Adrenal gland (tissue), 12 donors: Measurements from ENCODE around the gene PLAGL2. TPM values are rescaled to one million over a fixed set of nuclear protein-coding genes. Genes with fewer than 3 reads are reported as not detected.

Experiments used
- DNase-seq, 7 donors: peaks; one replicate each; pipeline ENCODE4 v3.0.0-alpha.2; 2019 to 2020
- H3K27ac ChIP-seq, 5 donors: fragments of 200-600 bp; sonication (generic) in 4 of 5; 1 replicate in 3 of 5; 2 replicates in 2 of 5; pipeline versions ENCODE4 v1.5.1 to v1.8.0; 2016 to 2020; ENCODE audit warnings: mild to moderate bottlenecking in 1 of 5
- H3K27me3 ChIP-seq: fragments of 200-600 bp; 2 replicates; pipeline ENCODE4 v1.8.0; 2021
- H3K36me3 ChIP-seq, 2 donors: fragments of 200-600 bp; replicated peaks in 1 of 2; 1 replicate in 1 of 2; 2 replicates in 1 of 2; pipeline versions ENCODE4 v1.5.1 to v1.8.0; 2018 to 2022
- H3K4me1 ChIP-seq, 2 donors: fragments of 200-600 bp; replicated peaks in 1 of 2; 1 replicate in 1 of 2; 2 replicates in 1 of 2; pipeline versions ENCODE4 v1.5.1 to v1.8.0; 2018 to 2021
- H3K4me3 ChIP-seq, 4 donors: fragments of 200-600 bp; sonication (generic) in 3 of 4; one replicate each; pipeline ENCODE4 v1.5.1; 2016 to 2018
- H3K9me3 ChIP-seq, 3 donors: fragments of 200-600 bp; sonication (generic) in 1 of 3; replicated peaks in 1 of 3; 1 replicate in 2 of 3; 2 replicates in 1 of 3; pipeline versions ENCODE4 v1.5.1 to v1.8.0; 2016 to 2021
- CTCF ChIP-seq, 6 experiments: fragments of 450-650 bp in 4 of 6; fragments of 200-600 bp in 2 of 6; sonication (generic) in 1 of 6; IDR thresholded peaks; 1 replicate in 5 of 6; 2 replicates in 1 of 6; pipeline versions ENCODE4 v1.5.1 to v1.8.0; 2016 to 2021; ENCODE audit warnings: antibody characterized with exemption in 6 of 6, mild to moderate bottlenecking in 2 of 6, moderate library complexity in 1 of 6
- POLR2A ChIP-seq, 2 donors: fragments of 450-650 bp; IDR thresholded peaks; one replicate each; pipeline ENCODE4 v1.6.1; 2017; ENCODE audit warnings: antibody characterized with exemption in 2 of 2, mild to moderate bottlenecking in 2 of 2, moderate library complexity in 1 of 2
- WGBS, 4 donors: extraction: QIAGEN DNeasy Blood & Tissue Kit in 2 of 4; methylation state at CpG; one replicate each; pipeline versions ENCODE4 v1.1.5 to v1.1.7; 2013 to 2017; 5-methylcytosine and 5-hydroxymethylcytosine counted together
- intact Hi-C, 2 donors: fragments of 100-400 bp; cut with DNase I; formaldehyde crosslinking; loops; one replicate each; pipeline versions ENCODE4 v1.14.1 to v1.15.0; 2022 to 2023
- polyA plus RNA-seq, 3 donors: library from polyadenylated mRNA; stranded (reverse); fragments of 200-250 nt in 2 of 3; fragments of 350-450 nt in 1 of 3; fragmentation: Illumina TruSeq in 1 of 3; extraction: RNeasy Lipid Tissue Mini Kit (QIAGEN cat#74804) in 1 of 3; gene quantifications; one replicate each; pipeline ENCODE4 v1.2.3, GENCODE V29; 2013 to 2014
- total RNA-seq, 9 donors: library from RNA; depleted of rRNA in 4 of 9; stranded (reverse); fragments of >200 nt in 4 of 9; fragments of 120-200 nt in 1 of 9; fragmentation: NEBNext Ultra II Directional in 1 of 9; extraction: Animal tissue kit (Norgen Biotek cat#: 25700) in 1 of 9; gene quantifications; one replicate each; pipeline versions ENCODE4 v1.1.0 to v1.2.4, GENCODE V29; 2013 to 2023
- donor health status: healthy with polysubstance abuse.
- donor health status: Bipolar disorder and iron deficiency.
- donor health status: DM: yes; HTN: yes; CAD: no.
- donor health status: DM: no; HTN: no; CAD: no.
- donor health status: DM: no; HTN: no; CAD: no.
- donor health status: DM: yes; HTN: yes; CAD: no.

Gene PLAGL2
- total and polyA plus RNA-seq, 12 donors: 1.3 to 7.1 (median 4.2) TPM

- WGBS, 4 donors: 86 to 100% (median 88%) methylated on average over 1 of the region's 1 CpG
- DNase-seq: no peak
- peaks cover 0 to 43% of the 10 kb centered on the region in 2 donors for H3K36me3 ChIP-seq
- H3K27me3 ChIP-seq: no peaks in the 10 kb centered on the region
- intact Hi-C loops: no loop called here
- H3K27ac ChIP-seq: no peak overlapping the region
- H3K4me3 ChIP-seq: no peak overlapping the region
- TF ChIP-seq CTCF (IDR thresholded peaks at IDR 0.05) (no peak), POLR2A (IDR thresholded peaks at IDR 0.05) (no peak)
- no peaks in the 10 kb centered on the region for H3K4me1 ChIP-seq
- no peaks in the 10 kb centered on the region for H3K9me3 ChIP-seq
These were observed 18.8 kb upstream of the PLAGL2 start for GRCh38 chr20:32226391-32226790.

GRCh38 chr20:32224463-32224862 is 16.9 kb upstream of the PLAGL2 start:
- no peak for TF ChIP-seq POLR2A (IDR thresholded peaks at IDR 0.05)
- no peak for TF ChIP-seq CTCF (IDR thresholded peaks at IDR 0.05)
- no peaks in the 10 kb centered on the region for H3K4me1 ChIP-seq
- WGBS, 4 donors: 85 to 97% (median 92%) methylated on average over 4 of the region's 4 CpGs
- intact Hi-C loops: no loop called here
- no peak for DNase-seq
- H3K9me3 ChIP-seq: no peaks in the 10 kb centered on the region
- no peaks in the 10 kb centered on the region for H3K27me3 ChIP-seq
- no peak overlapping the region for H3K4me3 ChIP-seq
- peaks cover 0 to 32% of the 10 kb centered on the region in 2 donors for H3K36me3 ChIP-seq
- no peak overlapping the region for H3K27ac ChIP-seq

GRCh38 chr20:32218156-32218900 is 10.8 kb upstream of the PLAGL2 start:
- Histone ChIP-seq H3K4me3 (no peak overlapping the region), H3K27ac (no peak overlapping the region), H3K27me3 (no peaks in the 10 kb centered on the region), H3K4me1 (no peaks in the 10 kb centered on the region), H3K9me3 (no peaks in the 10 kb centered on the region), H3K36me3 (peaks cover 0 to 33% of the 10 kb centered on the region in 2 donors)
- DNase-seq: no peak
- intact Hi-C loops: no loop called here
- TF ChIP-seq POLR2A (IDR thresholded peaks at IDR 0.05) (no peak), CTCF (IDR thresholded peaks at IDR 0.05) (no peak)
- WGBS, 4 donors: 89 to 97% (median 92%) methylated on average over 5 of the region's 5 CpGs

GRCh38 chr20:32216179-32217142 is 8.9 kb upstream of the PLAGL2 start:
- H3K4me3 ChIP-seq: no peak overlapping the region
- TF ChIP-seq POLR2A (IDR thresholded peaks at IDR 0.05): no peak
- no peaks in the 10 kb centered on the region for H3K27me3 ChIP-seq
- no peaks in the 10 kb centered on the region for H3K4me1 ChIP-seq
- H3K27ac ChIP-seq: no peak overlapping the region
- DNase-seq: no peak
- WGBS, 4 donors: 88 to 91% (median 90%) methylated on average over 13 of the region's 13 CpGs
- intact Hi-C loops: no loop called here
- H3K36me3 ChIP-seq: peaks cover 0 to 30% of the 10 kb centered on the region in 2 donors
- H3K9me3 ChIP-seq: no peaks in the 10 kb centered on the region
